ENCODE results near the gene NTF4. TPM values are rescaled to one million over a fixed set of nuclear protein-coding genes. Genes with fewer than 3 reads are reported as not detected.
A peak's percentile ranks its signal among the peaks of the same experiment; 100 is the strongest.

The NTF4 gene
- total and polyA plus RNA-seq, 9 donors = 0.13 to 0.46 (median 0.25) TPM; not detected in 5

GRCh38 chr19:49106648-49107135 lies 42.1 kb upstream of the NTF4 start:
- H3K4me3 ChIP-seq = no peak overlapping the region
- TF ChIP-seq EP300 (IDR thresholded peaks at IDR 0.05) (no peak), CTCF (IDR thresholded peaks at IDR 0.05) (peak in 2 of 3 donors; percentile 32 to 36), POLR2A (IDR thresholded peaks at IDR 0.05) (no peak)
- no peaks in the 10 kb centered on the region for H3K9me3 ChIP-seq
- peak in 2 of 5 donors; percentile 47 to 66 for DNase-seq
- H3K27me3 ChIP-seq = no peaks in the 10 kb centered on the region
- H3K27ac ChIP-seq = no peak overlapping the region
- no peaks in the 10 kb centered on the region for H3K4me1 ChIP-seq (ENCODE audit: insufficient read depth)
- intact Hi-C loops (cut with DNase I) = no loop called here
- H3K36me3 ChIP-seq = no peaks in the 10 kb centered on the region
- 61 to 63% (median 62%) methylated on average over 12 of the region's 12 CpGs for WGBS, 3 donors

GRCh38 chr19:49104229-49104864 lies 39.7 kb upstream of the NTF4 start:
- no peak for TF ChIP-seq CTCF (IDR thresholded peaks at IDR 0.05)
- TF ChIP-seq POLR2A (IDR thresholded peaks at IDR 0.05) = no peak
- TF ChIP-seq EP300 (IDR thresholded peaks at IDR 0.05) = no peak
- H3K36me3 ChIP-seq = no peaks in the 10 kb centered on the region
- 69 to 73% (median 72%) methylated on average over 30 of the region's 30 CpGs for WGBS, 3 donors
- H3K4me3 ChIP-seq = no peak overlapping the region
- no peaks in the 10 kb centered on the region for H3K9me3 ChIP-seq
- intact Hi-C loops (cut with DNase I) = loop anchor here in 1 of 4 donors (5.0 kb wide), 1 partner anchor 43 kb away; no protein-coding TSS in a partner anchor
- no peaks in the 10 kb centered on the region for H3K27me3 ChIP-seq
- no peaks in the 10 kb centered on the region for H3K4me1 ChIP-seq (ENCODE audit: insufficient read depth)
- DNase-seq = no peak
- H3K27ac ChIP-seq = no peak overlapping the region

- intact Hi-C loops (cut with DNase I) = loop anchor here in 1 of 4 donors (5.0 kb wide), 1 partner anchor 44 kb away; no protein-coding TSS in a partner anchor
Measured at GRCh38 chr19:49103331-49104085, 38.9 kb upstream of the NTF4 start.

More at GRCh38 chr19:49103331-49104085, 38.9 kb upstream of the NTF4 start:
- H3K27me3 ChIP-seq = no peaks in the 10 kb centered on the region
- WGBS, 3 donors = 75 to 78% (median 76%) methylated on average over 33 of the region's 33 CpGs
- H3K4me1 ChIP-seq (ENCODE audit: insufficient read depth) = no peaks in the 10 kb centered on the region
- no peaks in the 10 kb centered on the region for H3K9me3 ChIP-seq
- H3K4me3 ChIP-seq = no peak overlapping the region
- H3K27ac ChIP-seq = no peak overlapping the region
- TF ChIP-seq CTCF (IDR thresholded peaks at IDR 0.05) = no peak
- no peak for TF ChIP-seq EP300 (IDR thresholded peaks at IDR 0.05)
- TF ChIP-seq POLR2A (IDR thresholded peaks at IDR 0.05) = no peak
- DNase-seq = no peak
- H3K36me3 ChIP-seq = no peaks in the 10 kb centered on the region

All from ovary (tissue), 9 donors.